CD4-positive, alpha-beta T cell (primary cell): ENCODE measurements around the gene POLR2L. TPM values are rescaled to one million over a fixed set of nuclear protein-coding genes. Genes with fewer than 3 reads are reported as not detected.
A peak's percentile ranks its signal among the peaks of the same experiment; 100 is the strongest.

Experiments used
- ATAC-seq: fragments of 200-7000 bp; cut with Tn5 transposase; one replicate; pipeline ENCODE4 v1.10.0; 2022; ENCODE audit warnings: mild to moderate bottlenecking; ENCODE audit not compliant: poor library complexity
- CTCF ChIA-PET: fragments of 350-600 bp; sonication (Branson Sonifier 250); formaldehyde crosslinking; loops from one replicate; lab custom pipeline; 2021; ENCODE audit warnings: antibody characterized with exemption, inconsistent platforms; lab: Charles Lee
- POLR2A ChIA-PET: fragments of 350-600 bp; sonication (Branson Sonifier 250); formaldehyde crosslinking; loops from one replicate; lab custom pipeline; 2021; ENCODE audit warnings: antibody characterized with exemption, inconsistent platforms; lab: Charles Lee
- DNase-seq, 14 experiments: peaks; one replicate each; pipeline ENCODE4 v3.0.0-alpha.2; 2013 to 2020; ENCODE audit warnings: mixed read lengths in 2 of 14
- H3K27ac ChIP-seq, 2 donors: one replicate each; pipeline versions ENCODE4 v1.5.1 to v1.7.0; 2013; ENCODE audit warnings: low read length in 2 of 2, low read depth in 1 of 2, mild to moderate bottlenecking in 1 of 2
- H3K27me3 ChIP-seq, 2 experiments: 1 replicate in 1 of 2; 2 replicates in 1 of 2; pipeline versions ENCODE4 v1.6.1 to v1.7.0; 2013; ENCODE audit warnings: low read length in 2 of 2, control low read depth in 1 of 2, mild to moderate bottlenecking in 1 of 2, moderate library complexity in 1 of 2; ENCODE audit not compliant: insufficient read depth in 2 of 2, control insufficient read depth in 1 of 2
- H3K36me3 ChIP-seq: one replicate; pipeline ENCODE4 v1.6.1; 2013; ENCODE audit warnings: low read length, control low read depth; ENCODE audit not compliant: insufficient read depth
- H3K4me1 ChIP-seq: one replicate; pipeline ENCODE4 v1.6.1; 2013; ENCODE audit warnings: low read length, control low read depth; ENCODE audit not compliant: insufficient read depth
- H3K4me3 ChIP-seq: one replicate; pipeline ENCODE4 v1.5.1; 2013; ENCODE audit warnings: mild to moderate bottlenecking, low read length, moderate library complexity
- H3K9me3 ChIP-seq, 2 experiments: 1 replicate in 1 of 2; 2 replicates in 1 of 2; pipeline versions ENCODE4 v1.6.1 to v1.7.0; 2013; ENCODE audit warnings: low read length in 2 of 2, mild to moderate bottlenecking in 2 of 2, control low read depth in 1 of 2, moderate library complexity in 1 of 2; ENCODE audit not compliant: control insufficient read depth in 1 of 2, insufficient read depth in 1 of 2
- H3K27ac Mint-ChIP-seq: one replicate; pipeline ENCODE4 v1.8.0; 2020; ENCODE audit warnings: mixed read lengths
- H3K27me3 Mint-ChIP-seq: one replicate; pipeline ENCODE4 v1.8.0; 2021; ENCODE audit warnings: mixed read lengths
- H3K36me3 Mint-ChIP-seq: one replicate; pipeline ENCODE4 v1.8.0; 2021; ENCODE audit warnings: low read depth, mixed read lengths
- H3K4me1 Mint-ChIP-seq: one replicate; pipeline ENCODE4 v1.8.0; 2021; ENCODE audit warnings: low read depth, mixed read lengths
- H3K4me3 Mint-ChIP-seq: one replicate; pipeline ENCODE4 v1.8.0; 2020; ENCODE audit warnings: mild to moderate bottlenecking, mixed read lengths
- H3K9me3 Mint-ChIP-seq: one replicate; pipeline ENCODE4 v1.8.0; 2020; ENCODE audit warnings: mixed read lengths
- CTCF ChIP-seq: fragments of 200-600 bp; IDR thresholded peaks from one replicate; pipeline ENCODE4 v1.8.0; 2022; ENCODE audit warnings: antibody characterized with exemption, mild to moderate bottlenecking
- intact Hi-C, 2 experiments: fragments of 100-400 bp; cut with DNase I in 1 of 2; cut with micrococcal nuclease in 1 of 2; formaldehyde crosslinking; loops; one replicate each; pipeline versions ENCODE4 v1.15.1 to v1.9.0; 2023 to 2025; cut with DNase I, micrococcal nuclease
- total RNA-seq, 174 experiments: library from RNA in 2 of 174; stranded (reverse) in 2 of 174; gene quantifications; one replicate each; pipeline ENCODE4 v1.2.3 and lab custom pipeline; 2021 to 2026

POLR2L gene
- total RNA-seq, 2 experiments from 2014 or later, result 19.6 to 19.8 TPM

- ChIA-PET POLR2A (no interaction called here), CTCF (no interaction called here)
- intact Hi-C loops, result no loop called here
- Mint-ChIP-seq H3K27me3 (no peaks in the 10 kb centered on the region), H3K4me3 (no peak overlapping the region), H3K9me3 (no peaks in the 10 kb centered on the region), H3K36me3 (peaks cover 36% of the 10 kb centered on the region), H3K4me1 (no peaks in the 10 kb centered on the region), H3K27ac (no peak overlapping the region)
- Histone ChIP-seq H3K27ac (no peak overlapping the region), H3K4me3 (no peak overlapping the region), H3K4me1 (no peaks in the 10 kb centered on the region), H3K9me3 (no peaks in the 10 kb centered on the region), H3K36me3 (peaks cover 8% of the 10 kb centered on the region), H3K27me3 (no peaks in the 10 kb centered on the region)
- TF ChIP-seq CTCF, result no peak
- no peak for ATAC-seq
- DNase-seq, result no peak
These were observed 40.3 kb upstream of the POLR2L start for GRCh38 chr11:882596-882995.

DNA sequence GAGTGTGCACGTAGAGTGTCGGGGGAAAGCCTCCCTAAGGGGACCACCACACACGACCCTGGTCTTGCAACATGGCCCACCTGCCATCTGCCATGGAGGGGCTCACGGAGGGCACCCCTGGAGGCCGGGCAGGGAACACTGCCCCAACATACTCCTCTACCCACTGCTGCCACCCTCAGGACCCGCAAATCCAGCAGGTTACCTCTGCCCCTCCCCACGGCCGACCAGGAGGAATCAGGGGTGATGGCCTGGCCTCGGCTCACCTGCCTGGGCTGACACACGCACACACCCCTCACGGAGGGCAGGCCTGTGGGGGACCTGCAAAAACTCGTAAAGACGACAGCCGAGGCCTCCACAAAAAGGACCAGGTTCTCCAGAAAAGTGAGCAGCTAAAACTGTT is 38.1 kb upstream of the POLR2L start:
- H3K4me1 ChIP-seq, result no peaks in the 10 kb centered on the region
- no peaks in the 10 kb centered on the region for H3K9me3 ChIP-seq
- no peak overlapping the region for H3K27ac ChIP-seq
- TF ChIP-seq CTCF, result no peak
- intact Hi-C loops, result no loop called here
- H3K27me3 Mint-ChIP-seq, result no peaks in the 10 kb centered on the region
- H3K27ac Mint-ChIP-seq, result no peak overlapping the region
- CTCF ChIA-PET, result no interaction called here
- POLR2A ChIA-PET, result no interaction called here
- no peaks in the 10 kb centered on the region for H3K4me1 Mint-ChIP-seq
- DNase-seq (no peak), ATAC-seq (no peak)
- H3K4me3 ChIP-seq, result no peak overlapping the region
- H3K4me3 Mint-ChIP-seq, result no peak overlapping the region
- H3K36me3 Mint-ChIP-seq, result peaks cover 30% of the 10 kb centered on the region
- peaks cover 14% of the 10 kb centered on the region for H3K36me3 ChIP-seq
- no peaks in the 10 kb centered on the region for H3K27me3 ChIP-seq
- H3K9me3 Mint-ChIP-seq, result no peaks in the 10 kb centered on the region

- H3K9me3 Mint-ChIP-seq, result no peaks in the 10 kb centered on the region
- H3K27ac Mint-ChIP-seq, result no peak overlapping the region
- H3K9me3 ChIP-seq, result no peaks in the 10 kb centered on the region
- H3K27me3 ChIP-seq, result no peaks in the 10 kb centered on the region
- POLR2A ChIA-PET, result no interaction called here
- no peak for TF ChIP-seq CTCF
- DNase-seq (peak in 3 of 14 experiments; percentile 5 to 47 (median 16)), ATAC-seq (peak; percentile 32)
- intact Hi-C loops, result no loop called here
- peaks cover 36% of the 10 kb centered on the region for H3K36me3 Mint-ChIP-seq
- no peak overlapping the region for H3K4me3 Mint-ChIP-seq
- no peaks in the 10 kb centered on the region for H3K27me3 Mint-ChIP-seq
- H3K36me3 ChIP-seq, result peaks cover 8% of the 10 kb centered on the region
- CTCF ChIA-PET, result no interaction called here
- H3K27ac ChIP-seq, result no peak overlapping the region
- H3K4me3 ChIP-seq, result no peak overlapping the region
- H3K4me1 ChIP-seq, result no peaks in the 10 kb centered on the region
- H3K4me1 Mint-ChIP-seq, result no peaks in the 10 kb centered on the region
These were observed 35.2 kb upstream of the POLR2L start for GRCh38 chr11:877565-877964.
